MV-4-11 (cell line): Measurements from ENCODE around the gene LUC7L3.
"Not testable (repeated sequence)": the region's sequence is repeated elsewhere in the genome, so short reads cannot be mapped to it uniquely, and the experiment has no call there.

Source experiments
- DNase-seq: peaks from one replicate; lab custom pipeline; 2025; lab: John Stamatoyannopoulos, UW

The LUC7L3 gene

GRCh38 chr17:50710025-50710424 is 9.4 kb upstream of the LUC7L3 start:
- DNase-seq: no peak

GRCh38 chr17:50710650-50711049 is 8.8 kb upstream of the LUC7L3 start:
- no peak for DNase-seq

- no peak for DNase-seq
Measured at GRCh38 chr17:50712641-50713040, 6.8 kb upstream of the LUC7L3 start.

- no peak for DNase-seq
Measured at GRCh38 chr17:50715471-50715870, 3.9 kb upstream of the LUC7L3 start.

GRCh38 chr17:50719924-50720794 is 756 bp downstream of the LUC7L3 start:
- peak; percentile 23 for DNase-seq

- no peak for DNase-seq
Measured at GRCh38 chr17:50721194-50722010, 2.0 kb downstream of the LUC7L3 start.

- no peak for DNase-seq
Measured at GRCh38 chr17:50722746-50723145, 3.3 kb downstream of the LUC7L3 start.

GRCh38 chr17:50724622-50725021 is 5.2 kb downstream of the LUC7L3 start:
- not testable (repeated sequence) for DNase-seq

GRCh38 chr17:50725769-50726655 is 6.6 kb downstream of the LUC7L3 start:
- DNase-seq: no peak

GRCh38 chr17:50728112-50728429 is 8.7 kb downstream of the LUC7L3 start:
- DNase-seq: no peak

- DNase-seq: no peak
Measured at GRCh38 chr17:50728881-50729765, 9.7 kb downstream of the LUC7L3 start.

GRCh38 chr17:50731575-50732460 is 12.4 kb downstream of the LUC7L3 start:
- DNase-seq: no peak

- no peak for DNase-seq
Measured at GRCh38 chr17:50735287-50735686, 15.9 kb downstream of the LUC7L3 start.

- DNase-seq: no peak
Measured at GRCh38 chr17:50737118-50737698, 17.8 kb downstream of the LUC7L3 start.

GRCh38 chr17:50739098-50739497 is 19.7 kb downstream of the LUC7L3 start:
- no peak for DNase-seq

GRCh38 chr17:50745631-50746030 is 26.2 kb downstream of the LUC7L3 start:
- no peak for DNase-seq

GRCh38 chr17:50749245-50749644 is 29.8 kb downstream of the LUC7L3 start:
- no peak for DNase-seq

- DNase-seq: no peak
Measured at GRCh38 chr17:50754521-50754920, 35.1 kb downstream of the LUC7L3 start.

GRCh38 chr17:50758524-50758923 is 39.1 kb downstream of the LUC7L3 start:
- DNase-seq: no peak
